ENCODE results near the gene EDN2. TPM values are rescaled to one million over a fixed set of nuclear protein-coding genes. Genes with fewer than 3 reads are reported as not detected.

Gene EDN2
- total and polyA plus RNA-seq, 2 of the 8 experiments (the other 6 are each of a cell fraction or from before 2014, with no cell fraction given): 0.32 to 0.39 TPM

DNA sequence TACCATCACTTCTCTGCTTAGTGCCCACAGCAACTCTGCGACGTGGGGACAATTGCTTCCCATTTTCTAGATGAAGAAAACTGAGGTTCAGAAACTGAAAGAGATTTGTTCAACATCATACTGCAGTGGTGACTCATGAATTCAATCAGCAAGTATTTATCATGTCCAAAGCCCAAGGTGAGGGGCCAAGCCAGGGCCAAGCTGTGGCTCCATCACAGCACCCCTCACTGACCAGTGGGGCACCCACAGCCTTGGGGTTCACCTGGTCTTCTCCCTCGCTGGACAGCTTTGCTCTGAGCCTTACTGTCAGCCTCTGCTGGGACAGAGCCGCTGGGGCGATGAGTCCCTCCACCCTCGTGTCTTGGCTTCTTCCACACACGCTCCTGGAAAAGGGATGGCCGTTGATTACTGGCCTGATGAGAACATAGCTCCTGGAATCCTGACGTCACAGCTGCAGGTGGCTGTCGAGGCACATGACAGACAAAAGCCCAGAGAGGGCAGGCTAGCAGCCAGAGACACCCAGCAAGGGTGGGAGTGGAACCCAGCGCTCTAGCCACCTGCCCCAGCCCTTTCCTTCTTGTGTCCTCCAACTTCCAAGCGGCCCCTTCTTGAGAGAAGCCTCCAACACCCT lies 6.2 kb downstream of the EDN2 start:
- no peak overlapping the region for H3K9ac ChIP-seq (replicated peaks in 1 of 4; ENCODE audit: extremely low read depth in 1 of 4, low read depth in 3 of 4, low read length in 3 of 4)
- H2BK15ac ChIP-seq (ENCODE audit: low read length): no peak overlapping the region; the same call in 1 of the 2 replicates
- peak overlapping the region; percentile 35; the same call in 1 of the 2 replicates for H4K8ac ChIP-seq (ENCODE audit: extremely low read depth, insufficient read depth, low read length)
- H3K4me1 ChIP-seq (replicated peaks in 1 of 4; ENCODE audit: control insufficient read depth in 3 of 4, insufficient read depth in 4 of 4, low read length in 3 of 4): peaks cover 0 to 5% (median 4%) of the 10 kb centered on the region in 4 experiments; a peak in 2 of 7 replicates
- no peak overlapping the region for H2AFZ ChIP-seq (ENCODE audit: low read length)
- ChIA-PET CTCF (ENCODE audit: partially characterized antibody) (interaction anchor here (1.2 to 12.5 kb wide), 7 partner anchors 13 to 211 kb away, joined by 3 to 141 read pairs (median 6); no protein-coding TSS in a partner anchor), POLR2A (ENCODE audit: partially characterized antibody) (no interaction called here)
- H4K20me1 ChIP-seq (replicated peaks in 1 of 2; ENCODE audit: control insufficient read depth in 1 of 2, insufficient read depth in 2 of 2, low read length in 2 of 2): no peaks in the 10 kb centered on the region
- no peak overlapping the region for H3K4ac ChIP-seq (replicated peaks; ENCODE audit: insufficient read length, low read depth, low read length)
- H3K14ac ChIP-seq (ENCODE audit: insufficient read length): no peak overlapping the region
- no peak overlapping the region for H3K18ac ChIP-seq (ENCODE audit: extremely low read depth, low read length)
- no peak for FAIRE-seq
- H2BK12ac ChIP-seq (ENCODE audit: low read depth, low read length): no peak overlapping the region
- 77% methylated on average over 12 of the region's 12 CpGs; no CpG with 5 or more reads in 1 of the 2 experiments for WGBS, 2 experiments (ENCODE audit: extremely low coverage in 1 of 2, insufficient coverage in 1 of 2, insufficient read length in 1 of 2, insufficient replicate concordance in 2 of 2, low coverage in 1 of 2, low lambda C conversion rate in 2 of 2, missing lambda C conversion rate in 1 of 2)
- H3K9me3 ChIP-seq (ENCODE audit: insufficient read depth in 2 of 2, low read depth in 1 of 2, low read length in 1 of 2): no peaks in the 10 kb centered on the region
- H2AK5ac ChIP-seq (ENCODE audit: low read depth, low read length): no peak overlapping the region
- H3K23me2 ChIP-seq (ENCODE audit: low read depth, low read length): no peaks in the 10 kb centered on the region
- H4K91ac ChIP-seq (replicated peaks; ENCODE audit: insufficient read length, low read length): no peak overlapping the region
- no peak overlapping the region for H3K56ac ChIP-seq (replicated peaks; ENCODE audit: insufficient read length, low read depth, low read length)
- H3K4me3 ChIP-seq (ENCODE audit: extremely low read depth in 1 of 4, insufficient read depth in 2 of 4, low read depth in 3 of 4, low read length in 4 of 4): no peak overlapping the region
- no peak overlapping the region for H2BK5ac ChIP-seq (ENCODE audit: low read depth, low read length)
- no peak overlapping the region for H2BK20ac ChIP-seq (ENCODE audit: low read length)
- H3K79me1 ChIP-seq (ENCODE audit: low read depth, low read length): no peaks in the 10 kb centered on the region
- DNase-seq (ENCODE audit: low read depth in 1 of 2, low spot score in 2 of 2): no peak
- H4K5ac ChIP-seq (ENCODE audit: insufficient read length, low read depth, low read length): no peak overlapping the region
- no peak overlapping the region for H2BK120ac ChIP-seq (replicated peaks; ENCODE audit: low read depth, low read length)
- no peaks in the 10 kb centered on the region for H3K36me3 ChIP-seq (ENCODE audit: control insufficient read depth in 2 of 4, insufficient read depth in 4 of 4, low read length in 3 of 4)
- no peak overlapping the region for H3K4me2 ChIP-seq (ENCODE audit: insufficient read depth in 1 of 2, low read depth in 2 of 2, low read length in 2 of 2)
- no peak overlapping the region for H3K27ac ChIP-seq (ENCODE audit: low read depth, low read length)
- no peaks in the 10 kb centered on the region; a peak in 1 of 7 replicates for H3K27me3 ChIP-seq (replicated peaks in 1 of 4; ENCODE audit: control insufficient read depth in 3 of 4, extremely low read depth in 1 of 4, insufficient read depth in 3 of 4, low read length in 3 of 4)
- H3K23ac ChIP-seq (ENCODE audit: insufficient read length): no peak overlapping the region
- H3K79me2 ChIP-seq (ENCODE audit: control insufficient read depth in 1 of 2, insufficient read depth in 2 of 2, low read length in 2 of 2): no peaks in the 10 kb centered on the region
- TF ChIP-seq BRCA1 (IDR thresholded peaks at IDR 0.05; ENCODE audit: low read depth, low read length) (no peak), BACH1 (IDR thresholded peaks at IDR 0.05; ENCODE audit: low read length) (no peak), SP2 (IDR thresholded peaks at IDR 0.05; ENCODE audit: low read length) (no peak), SP4 (IDR thresholded peaks at IDR 0.05; ENCODE audit: low read length) (no peak), TAF1 (IDR thresholded peaks at IDR 0.05; ENCODE audit: low read depth, low read length) (no peak), CHD2 (IDR thresholded peaks at IDR 0.05; ENCODE audit: low read length) (no peak), NRF1 (IDR thresholded peaks at IDR 0.05; ENCODE audit: low read depth, low read length) (no peak), CEBPB (IDR thresholded peaks at IDR 0.05; ENCODE audit: low read depth, low read length) (no peak), EZH2 (IDR thresholded peaks at IDR 0.05; ENCODE audit: low read depth, low read length, severe bottlenecking) (no peak), ZNF274 (IDR thresholded peaks at IDR 0.05; ENCODE audit: borderline replicate concordance, extremely low read depth, low read length) (no peak), CREB1 (IDR thresholded peaks at IDR 0.05) (no peak)
- TF ChIP-seq, protein P1, sequence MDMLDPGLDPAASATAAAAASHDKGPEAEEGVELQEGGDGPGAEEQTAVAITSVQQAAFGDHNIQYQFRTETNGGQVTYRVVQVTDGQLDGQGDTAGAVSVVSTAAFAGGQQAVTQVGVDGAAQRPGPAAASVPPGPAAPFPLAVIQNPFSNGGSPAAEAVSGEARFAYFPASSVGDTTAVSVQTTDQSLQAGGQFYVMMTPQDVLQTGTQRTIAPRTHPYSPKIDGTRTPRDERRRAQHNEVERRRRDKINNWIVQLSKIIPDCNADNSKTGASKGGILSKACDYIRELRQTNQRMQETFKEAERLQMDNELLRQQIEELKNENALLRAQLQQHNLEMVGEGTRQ (IDR thresholded peaks at IDR 0.05; ENCODE audit: low read length): no peak
